CD4-positive, alpha-beta T cell (primary cell): ENCODE results near the gene ERC2. TPM values are rescaled to one million over a fixed set of nuclear protein-coding genes. Genes with fewer than 3 reads are reported as not detected.

Source experiments
- ATAC-seq: fragments of 200-7000 bp; cut with Tn5 transposase; one replicate; pipeline ENCODE4 v1.10.0; 2022; ENCODE audit warnings: mild to moderate bottlenecking; ENCODE audit not compliant: poor library complexity
- CTCF ChIA-PET: fragments of 350-600 bp; sonication (Branson Sonifier 250); formaldehyde crosslinking; loops from one replicate; lab custom pipeline; 2021; ENCODE audit warnings: antibody characterized with exemption, inconsistent platforms; lab: Charles Lee
- POLR2A ChIA-PET: fragments of 350-600 bp; sonication (Branson Sonifier 250); formaldehyde crosslinking; loops from one replicate; lab custom pipeline; 2021; ENCODE audit warnings: antibody characterized with exemption, inconsistent platforms; lab: Charles Lee
- DNase-seq, 14 experiments: peaks; one replicate each; pipeline ENCODE4 v3.0.0-alpha.2; 2013 to 2020; ENCODE audit warnings: mixed read lengths in 2 of 14
- H3K27ac ChIP-seq, 2 donors: one replicate each; pipeline versions ENCODE4 v1.5.1 to v1.7.0; 2013; ENCODE audit warnings: low read length in 2 of 2, low read depth in 1 of 2, mild to moderate bottlenecking in 1 of 2
- H3K27me3 ChIP-seq, 2 experiments: 1 replicate in 1 of 2; 2 replicates in 1 of 2; pipeline versions ENCODE4 v1.6.1 to v1.7.0; 2013; ENCODE audit warnings: low read length in 2 of 2, control low read depth in 1 of 2, mild to moderate bottlenecking in 1 of 2, moderate library complexity in 1 of 2; ENCODE audit not compliant: insufficient read depth in 2 of 2, control insufficient read depth in 1 of 2
- H3K36me3 ChIP-seq: one replicate; pipeline ENCODE4 v1.6.1; 2013; ENCODE audit warnings: low read length, control low read depth; ENCODE audit not compliant: insufficient read depth
- H3K4me1 ChIP-seq: one replicate; pipeline ENCODE4 v1.6.1; 2013; ENCODE audit warnings: low read length, control low read depth; ENCODE audit not compliant: insufficient read depth
- H3K4me3 ChIP-seq: one replicate; pipeline ENCODE4 v1.5.1; 2013; ENCODE audit warnings: mild to moderate bottlenecking, low read length, moderate library complexity
- H3K9me3 ChIP-seq, 2 experiments: 1 replicate in 1 of 2; 2 replicates in 1 of 2; pipeline versions ENCODE4 v1.6.1 to v1.7.0; 2013; ENCODE audit warnings: low read length in 2 of 2, mild to moderate bottlenecking in 2 of 2, control low read depth in 1 of 2, moderate library complexity in 1 of 2; ENCODE audit not compliant: control insufficient read depth in 1 of 2, insufficient read depth in 1 of 2
- H3K27ac Mint-ChIP-seq: one replicate; pipeline ENCODE4 v1.8.0; 2020; ENCODE audit warnings: mixed read lengths
- H3K27me3 Mint-ChIP-seq: one replicate; pipeline ENCODE4 v1.8.0; 2021; ENCODE audit warnings: mixed read lengths
- H3K36me3 Mint-ChIP-seq: one replicate; pipeline ENCODE4 v1.8.0; 2021; ENCODE audit warnings: low read depth, mixed read lengths
- H3K4me1 Mint-ChIP-seq: one replicate; pipeline ENCODE4 v1.8.0; 2021; ENCODE audit warnings: low read depth, mixed read lengths
- H3K4me3 Mint-ChIP-seq: one replicate; pipeline ENCODE4 v1.8.0; 2020; ENCODE audit warnings: mild to moderate bottlenecking, mixed read lengths
- H3K9me3 Mint-ChIP-seq: one replicate; pipeline ENCODE4 v1.8.0; 2020; ENCODE audit warnings: mixed read lengths
- CTCF ChIP-seq: fragments of 200-600 bp; IDR thresholded peaks from one replicate; pipeline ENCODE4 v1.8.0; 2022; ENCODE audit warnings: antibody characterized with exemption, mild to moderate bottlenecking
- intact Hi-C, 2 experiments: fragments of 100-400 bp; cut with DNase I in 1 of 2; cut with micrococcal nuclease in 1 of 2; formaldehyde crosslinking; loops; one replicate each; pipeline versions ENCODE4 v1.15.1 to v1.9.0; 2023 to 2025; cut with DNase I, micrococcal nuclease
- total RNA-seq, 174 experiments: library from RNA in 2 of 174; stranded (reverse) in 2 of 174; gene quantifications; one replicate each; pipeline ENCODE4 v1.2.3 and lab custom pipeline; 2021 to 2026

The ERC2 gene
- total RNA-seq, 2 experiments from 2014 or later: not detected

- H3K9me3 ChIP-seq: no peaks in the 10 kb centered on the region
- DNase-seq (no peak), ATAC-seq (no peak)
- H3K4me3 ChIP-seq: no peak overlapping the region
- H3K27me3 Mint-ChIP-seq: no peaks in the 10 kb centered on the region
- POLR2A ChIA-PET: no interaction called here
- no peak overlapping the region for H3K27ac Mint-ChIP-seq
- no peak overlapping the region for H3K27ac ChIP-seq
- intact Hi-C loops: no loop called here
- H3K36me3 Mint-ChIP-seq: no peaks in the 10 kb centered on the region
- no peak overlapping the region for H3K4me3 Mint-ChIP-seq
- no peaks in the 10 kb centered on the region for H3K4me1 ChIP-seq
- TF ChIP-seq CTCF: no peak
- H3K27me3 ChIP-seq: no peaks in the 10 kb centered on the region
- no peaks in the 10 kb centered on the region for H3K4me1 Mint-ChIP-seq
- CTCF ChIA-PET: no interaction called here
- peaks cover 3% of the 10 kb centered on the region for H3K9me3 Mint-ChIP-seq
- H3K36me3 ChIP-seq: no peaks in the 10 kb centered on the region
Measured at GRCh38 chr3:55780913-55781312, 687.4 kb downstream of the ERC2 start.

- no peak for TF ChIP-seq CTCF
- ChIA-PET CTCF (no interaction called here), POLR2A (no interaction called here)
- H3K9me3 Mint-ChIP-seq: peaks cover 3% of the 10 kb centered on the region
- H3K36me3 Mint-ChIP-seq: no peaks in the 10 kb centered on the region
- no peaks in the 10 kb centered on the region for H3K4me1 Mint-ChIP-seq
- DNase-seq (no peak), ATAC-seq (no peak)
- H3K4me1 ChIP-seq: no peaks in the 10 kb centered on the region
- no peaks in the 10 kb centered on the region for H3K27me3 ChIP-seq
- H3K27me3 Mint-ChIP-seq: no peaks in the 10 kb centered on the region
- H3K27ac ChIP-seq: no peak overlapping the region
- H3K9me3 ChIP-seq: peaks cover 0 to under 1% of the 10 kb centered on the region in 2 experiments
- no peak overlapping the region for H3K4me3 Mint-ChIP-seq
- no peaks in the 10 kb centered on the region for H3K36me3 ChIP-seq
- intact Hi-C loops: no loop called here
- H3K4me3 ChIP-seq: no peak overlapping the region
- H3K27ac Mint-ChIP-seq: no peak overlapping the region
Measured at GRCh38 chr3:55779543-55779942, 688.7 kb downstream of the ERC2 start.

- Mint-ChIP-seq H3K9me3 (peaks cover 3% of the 10 kb centered on the region), H3K4me3 (no peak overlapping the region), H3K4me1 (no peaks in the 10 kb centered on the region), H3K36me3 (no peaks in the 10 kb centered on the region), H3K27ac (no peak overlapping the region), H3K27me3 (no peaks in the 10 kb centered on the region)
- no peaks in the 10 kb centered on the region for H3K4me1 ChIP-seq
- intact Hi-C loops: no loop called here
- ChIA-PET POLR2A (no interaction called here), CTCF (no interaction called here)
- no peaks in the 10 kb centered on the region for H3K36me3 ChIP-seq
- DNase-seq: no peak
- H3K27me3 ChIP-seq: no peaks in the 10 kb centered on the region
- H3K4me3 ChIP-seq: no peak overlapping the region
- peaks cover 0 to 4% of the 10 kb centered on the region in 2 experiments for H3K9me3 ChIP-seq
- no peak overlapping the region for H3K27ac ChIP-seq
- TF ChIP-seq CTCF: no peak
- no peak for ATAC-seq
Measured at GRCh38 chr3:55775366-55776154, 692.7 kb downstream of the ERC2 start.
